Type B pancreatic cell (in vitro differentiated cells): ENCODE results near the gene IFT25. TPM values are rescaled to one million over a fixed set of nuclear protein-coding genes. Genes with fewer than 3 reads are reported as not detected.

Source experiments
- DNase-seq: peaks from one replicate; pipeline ENCODE4 v3.0.0; 2021; ENCODE audit warnings: mixed read lengths; ENCODE audit not compliant: unreplicated experiment; ENCODE audit errors: extremely low spot score
- H3K27ac Mint-ChIP-seq: 2 replicates; pipeline ENCODE4 v1.8.0; 2021; ENCODE audit warnings: mild to moderate bottlenecking, mixed read lengths
- H3K27me3 Mint-ChIP-seq: 2 replicates; pipeline ENCODE4 v1.8.0; 2021; ENCODE audit warnings: mixed read lengths
- H3K36me3 Mint-ChIP-seq: 2 replicates; pipeline ENCODE4 v1.8.0; 2021; ENCODE audit warnings: mixed read lengths
- H3K4me1 Mint-ChIP-seq: one replicate; pipeline ENCODE4 v1.8.0; 2021; ENCODE audit warnings: mixed read lengths; ENCODE audit not compliant: unreplicated experiment
- H3K4me3 Mint-ChIP-seq: 2 replicates; pipeline ENCODE4 v1.8.0; 2021; ENCODE audit warnings: mild to moderate bottlenecking, mixed read lengths
- H3K9me3 Mint-ChIP-seq: 2 replicates; pipeline ENCODE4 v1.8.0; 2021; ENCODE audit warnings: mixed read lengths
- total RNA-seq: library from RNA; stranded (reverse); gene quantifications from 2 replicates; pipeline ENCODE4 v1.2.1, GENCODE V29; 2021; ENCODE audit warnings: low replicate concordance
- TF ChIP-seq, protein P1 (sequence below): fragments of 200-600 bp; sonication (generic); conservative IDR thresholded peaks from 2 replicates; pipeline ENCODE4 v1.5.0; 2021; ENCODE audit warnings: antibody characterized with exemption, mild to moderate bottlenecking

Gene IFT25
- total RNA-seq, 1 donor from 2014 or later = 41.2 TPM

DNA sequence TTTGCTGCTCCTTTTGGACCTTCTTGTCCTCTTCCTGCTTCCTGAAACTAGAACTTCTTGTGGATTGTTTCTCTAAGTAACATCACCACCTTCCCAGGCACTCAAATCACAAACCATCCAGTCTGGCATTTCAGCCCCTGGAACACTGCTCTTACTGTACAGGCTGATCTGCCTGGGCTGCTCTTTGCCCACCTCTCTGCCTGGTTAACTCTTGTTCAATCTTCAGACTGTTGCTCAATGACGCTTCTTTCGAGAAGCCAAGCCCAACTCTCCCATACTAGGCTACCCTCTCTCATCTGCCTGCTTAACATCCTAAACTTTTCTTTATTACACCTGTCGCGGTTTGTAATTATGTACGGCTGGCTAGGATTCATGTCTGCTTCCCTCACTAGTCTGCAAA, 50.9 kb downstream of the IFT25 start:
- Mint-ChIP-seq H3K4me1 (peaks cover 33% of the 10 kb centered on the region), H3K4me3 (no peak overlapping the region), H3K27me3 (no peaks in the 10 kb centered on the region), H3K36me3 (no peaks in the 10 kb centered on the region), H3K9me3 (no peaks in the 10 kb centered on the region), H3K27ac (no peak overlapping the region)
- TF ChIP-seq, protein P1, sequence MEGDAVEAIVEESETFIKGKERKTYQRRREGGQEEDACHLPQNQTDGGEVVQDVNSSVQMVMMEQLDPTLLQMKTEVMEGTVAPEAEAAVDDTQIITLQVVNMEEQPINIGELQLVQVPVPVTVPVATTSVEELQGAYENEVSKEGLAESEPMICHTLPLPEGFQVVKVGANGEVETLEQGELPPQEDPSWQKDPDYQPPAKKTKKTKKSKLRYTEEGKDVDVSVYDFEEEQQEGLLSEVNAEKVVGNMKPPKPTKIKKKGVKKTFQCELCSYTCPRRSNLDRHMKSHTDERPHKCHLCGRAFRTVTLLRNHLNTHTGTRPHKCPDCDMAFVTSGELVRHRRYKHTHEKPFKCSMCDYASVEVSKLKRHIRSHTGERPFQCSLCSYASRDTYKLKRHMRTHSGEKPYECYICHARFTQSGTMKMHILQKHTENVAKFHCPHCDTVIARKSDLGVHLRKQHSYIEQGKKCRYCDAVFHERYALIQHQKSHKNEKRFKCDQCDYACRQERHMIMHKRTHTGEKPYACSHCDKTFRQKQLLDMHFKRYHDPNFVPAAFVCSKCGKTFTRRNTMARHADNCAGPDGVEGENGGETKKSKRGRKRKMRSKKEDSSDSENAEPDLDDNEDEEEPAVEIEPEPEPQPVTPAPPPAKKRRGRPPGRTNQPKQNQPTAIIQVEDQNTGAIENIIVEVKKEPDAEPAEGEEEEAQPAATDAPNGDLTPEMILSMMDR = no peak
- no peak for DNase-seq

DNA sequence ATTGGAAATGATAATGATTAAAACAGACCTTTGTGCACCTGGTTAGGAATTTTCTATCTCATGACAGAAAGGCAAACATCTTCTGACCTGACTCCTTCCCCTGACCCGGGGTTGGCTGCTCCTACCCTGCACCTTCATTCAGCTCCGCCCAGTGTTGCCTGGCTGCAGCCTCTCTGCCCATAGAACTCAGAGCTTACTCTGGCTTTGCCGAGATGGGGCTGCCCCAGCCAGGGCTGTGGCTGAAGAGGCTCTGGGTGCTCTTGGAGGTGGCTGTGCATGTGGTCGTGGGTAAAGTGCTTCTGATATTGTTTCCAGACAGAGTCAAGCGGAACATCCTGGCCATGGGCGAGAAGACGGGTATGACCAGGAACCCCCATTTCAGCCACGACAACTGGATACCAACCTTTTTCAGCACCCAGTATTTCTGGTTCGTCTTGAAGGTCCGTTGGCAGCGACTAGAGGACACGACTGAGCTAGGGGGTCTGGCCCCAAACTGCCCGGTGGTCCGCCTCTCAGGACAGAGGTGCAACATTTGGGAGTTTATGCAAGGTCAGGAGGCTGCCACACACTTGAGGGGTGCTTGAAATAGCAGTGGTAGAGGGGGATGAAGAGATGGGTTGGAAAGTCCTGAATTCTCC, 51.4 kb downstream of the IFT25 start, which contains the start of gene DIO1:
Gene DIO1, plus strand, starts transcription at position 189 of the 638 bp plus-strand sequence. Its CDS starts 24 bp downstream, at position 213.
- no peak for DNase-seq
- H3K27ac Mint-ChIP-seq = peak within 1 kb of the TSS; percentile 34

DNA sequence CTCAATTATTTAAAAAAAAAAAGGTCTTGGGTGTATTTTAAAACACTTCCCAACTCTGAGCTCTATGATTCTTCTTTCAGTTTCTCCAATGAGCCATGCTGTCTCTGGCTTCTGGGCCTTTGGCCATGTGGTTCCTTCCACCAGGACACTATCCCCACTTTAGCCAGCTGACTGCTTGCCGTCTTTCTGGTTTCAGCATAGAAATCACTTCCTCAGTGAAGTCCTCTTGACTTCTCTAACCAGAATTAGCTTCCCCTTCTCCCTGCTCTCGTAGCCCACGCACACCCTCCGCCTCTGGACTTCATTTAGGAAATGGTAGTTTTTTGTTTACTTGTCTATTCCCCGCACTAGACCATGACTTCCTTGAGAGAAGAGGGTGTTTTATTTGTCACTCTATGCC, 52.6 kb downstream of the IFT25 start:
- Mint-ChIP-seq H3K27ac (no peak overlapping the region), H3K27me3 (no peaks in the 10 kb centered on the region), H3K4me1 (peaks cover 30% of the 10 kb centered on the region), H3K9me3 (no peaks in the 10 kb centered on the region), H3K36me3 (no peaks in the 10 kb centered on the region), H3K4me3 (no peak overlapping the region)
- DNase-seq = no peak
- TF ChIP-seq, protein P1 = no peak

More for the DNA sequence above, 51.4 kb downstream of the IFT25 start, which contains the start of gene DIO1:
- Mint-ChIP-seq H3K27me3 (no peaks in the 10 kb centered on the region), H3K4me1 (peaks cover 30% of the 10 kb centered on the region), H3K4me3 (peak within 1 kb of the TSS; percentile 70), H3K9me3 (no peaks in the 10 kb centered on the region), H3K36me3 (no peaks in the 10 kb centered on the region)
- TF ChIP-seq, protein P1 = no peak

DNA sequence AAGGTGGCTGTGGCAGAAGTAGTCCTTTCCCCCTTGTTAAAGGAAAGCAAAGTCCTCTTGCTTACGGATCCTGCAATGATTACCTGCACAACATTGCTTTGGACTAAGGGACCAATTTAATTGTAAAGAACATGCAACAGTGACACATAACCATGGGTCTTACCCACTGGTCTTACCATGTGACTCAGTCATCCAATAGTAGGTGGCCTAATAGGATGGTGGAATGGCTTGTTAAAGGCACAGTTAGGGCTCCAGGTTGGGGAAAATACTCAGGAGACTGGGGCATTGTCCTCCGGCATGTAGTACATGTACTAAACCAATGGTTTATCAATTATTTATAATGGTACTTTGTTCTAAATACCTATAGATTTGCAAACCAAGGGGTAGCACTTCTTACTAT, 53.8 kb downstream of the IFT25 start:
- Mint-ChIP-seq H3K9me3 (no peaks in the 10 kb centered on the region), H3K27ac (no peak overlapping the region), H3K27me3 (no peaks in the 10 kb centered on the region), H3K4me1 (peaks cover 29% of the 10 kb centered on the region), H3K36me3 (no peaks in the 10 kb centered on the region), H3K4me3 (no peak overlapping the region)
- no peak for DNase-seq
- TF ChIP-seq, protein P1 = no peak

DNA sequence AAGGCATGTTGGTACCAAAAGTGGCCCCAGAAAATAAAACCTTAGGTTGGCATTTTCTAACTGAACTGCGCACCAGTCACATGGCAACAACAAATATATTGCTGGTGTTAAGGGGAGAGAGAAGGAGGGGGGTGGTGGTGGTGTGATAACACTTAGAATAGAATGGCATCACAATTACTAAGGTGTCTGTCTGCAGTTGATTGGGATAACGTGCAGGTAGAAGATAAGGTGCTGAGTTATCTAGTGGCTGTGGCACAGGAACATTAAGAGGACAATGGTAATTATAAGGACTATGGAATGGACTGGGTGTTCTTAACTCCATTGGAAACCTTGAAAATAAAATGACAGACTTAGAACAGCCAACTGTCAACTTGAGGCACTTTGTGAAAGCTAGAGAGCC, 54.5 kb downstream of the IFT25 start:
- no peak for DNase-seq
- Mint-ChIP-seq H3K9me3 (no peaks in the 10 kb centered on the region), H3K4me1 (peaks cover 26% of the 10 kb centered on the region), H3K4me3 (no peak overlapping the region), H3K27me3 (no peaks in the 10 kb centered on the region), H3K27ac (no peak overlapping the region), H3K36me3 (no peaks in the 10 kb centered on the region)
- TF ChIP-seq, protein P1 = no peak
